Islet precursor cell (in vitro differentiated cells): ENCODE measurements around the gene MRPL55.
A peak's percentile ranks its signal among the peaks of the same experiment; 100 is the strongest.

Source experiments
- DNase-seq: peaks from one replicate; pipeline ENCODE4 v3.0.0-alpha.2; 2018

Gene MRPL55

DNA sequence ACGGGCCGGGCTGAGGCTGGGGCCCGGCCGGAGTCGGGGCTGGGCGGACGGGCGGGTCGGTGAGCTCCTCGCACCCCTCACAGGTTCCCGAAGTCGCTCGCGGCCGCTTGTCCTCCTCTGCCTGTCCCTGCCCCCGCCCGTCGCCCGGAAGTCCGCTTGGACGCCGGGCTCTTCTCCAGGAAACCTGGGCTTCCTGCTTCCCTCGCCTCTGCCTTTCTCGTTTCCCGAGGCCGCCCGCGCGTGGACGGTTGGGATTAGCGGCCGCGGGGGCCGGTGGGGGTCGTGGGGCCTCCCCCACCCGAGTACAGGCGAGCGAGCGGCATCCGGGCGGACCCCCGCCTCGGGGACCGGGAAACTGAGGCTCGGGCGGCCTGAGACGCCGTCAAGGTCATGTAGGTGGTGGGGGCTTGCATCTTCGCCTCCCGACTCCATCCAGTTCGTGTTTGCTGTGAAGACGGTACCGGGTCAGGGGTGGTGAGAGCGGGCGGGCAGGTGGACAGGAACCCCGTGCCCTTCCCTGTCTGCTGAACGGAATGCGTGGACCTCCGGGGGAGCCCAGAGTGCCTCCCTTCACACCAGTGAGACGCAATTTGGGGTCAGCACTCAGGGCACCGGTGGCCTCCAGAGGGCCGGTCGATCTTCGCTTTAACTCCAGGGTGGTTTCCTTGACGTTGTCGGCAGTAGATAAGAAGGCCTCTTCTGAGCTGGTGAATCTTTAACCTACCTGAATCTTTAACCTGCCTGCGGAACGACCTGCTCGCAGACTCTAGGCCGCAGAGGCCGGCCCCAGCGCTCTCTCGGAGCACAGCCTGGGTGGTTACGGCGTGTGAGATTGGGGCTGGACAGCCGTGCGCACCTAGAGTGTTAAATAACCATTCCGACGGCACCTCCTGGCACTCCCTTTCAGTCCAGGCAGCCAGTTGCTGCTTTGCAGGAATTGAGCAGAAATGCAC lies 25.9 kb downstream of the MRPL55 start:
- no peak for DNase-seq

- DNase-seq: peak; percentile 95
Measured at GRCh38 chr1:228082214-228082917, 26.7 kb downstream of the MRPL55 start, which contains the start of gene ARF1. Gene ARF1 (plus strand): TSS chr1:228082708. CDS start chr1:228097115, 14,407 bp downstream.

- no peak for DNase-seq
Measured at GRCh38 chr1:228081578-228082213, 27.4 kb downstream of the MRPL55 start.

- no peak for DNase-seq
Measured at GRCh38 chr1:228081144-228081543, 28.0 kb downstream of the MRPL55 start.

- DNase-seq: no peak
Measured at GRCh38 chr1:228079601-228080263, 29.4 kb downstream of the MRPL55 start.

GRCh38 chr1:228079013-228079412 lies 30.1 kb downstream of the MRPL55 start:
- peak; percentile 40 for DNase-seq

DNA sequence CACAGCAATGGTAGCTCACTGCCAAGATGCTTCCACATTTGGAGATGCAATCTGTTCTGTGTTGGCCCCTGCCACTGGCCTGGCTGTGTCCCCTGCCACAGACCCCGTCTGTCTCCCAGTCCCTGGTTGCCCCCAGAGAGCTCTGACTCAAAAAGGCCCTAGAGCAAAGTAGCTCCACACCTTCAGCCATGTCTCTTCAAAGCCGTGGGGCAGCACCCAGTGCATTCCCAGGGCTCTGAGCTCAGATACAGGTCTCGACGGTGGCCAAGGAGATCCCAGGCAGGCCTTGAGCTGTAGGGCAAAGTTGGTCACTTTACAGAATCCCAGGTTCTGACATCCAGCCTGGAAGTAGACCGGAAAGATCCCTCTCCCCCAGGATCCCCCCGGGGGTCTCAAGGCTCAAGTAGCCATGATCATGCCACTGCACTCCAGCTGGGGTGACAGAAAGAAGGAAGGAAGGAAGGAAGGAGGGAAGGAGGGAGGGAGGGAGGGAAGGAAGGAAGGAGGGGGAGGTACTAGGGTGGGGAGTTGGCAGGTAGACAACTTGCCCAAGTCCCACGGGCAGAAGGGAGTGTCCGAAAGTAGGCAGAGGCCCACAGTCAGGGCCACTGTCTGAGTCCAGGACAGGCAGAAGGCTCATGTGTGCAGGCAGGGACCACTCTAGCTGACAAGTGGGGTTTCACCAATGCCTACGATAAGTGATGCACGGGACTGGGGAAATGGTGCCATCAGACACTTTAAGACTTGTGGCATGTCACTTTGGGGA lies 31.4 kb downstream of the MRPL55 start:
- DNase-seq: peak; percentile 51

- DNase-seq: no peak
Measured at GRCh38 chr1:228076796-228077430, 32.2 kb downstream of the MRPL55 start.

GRCh38 chr1:228075801-228076271 lies 33.3 kb downstream of the MRPL55 start:
- DNase-seq: no peak

DNA sequence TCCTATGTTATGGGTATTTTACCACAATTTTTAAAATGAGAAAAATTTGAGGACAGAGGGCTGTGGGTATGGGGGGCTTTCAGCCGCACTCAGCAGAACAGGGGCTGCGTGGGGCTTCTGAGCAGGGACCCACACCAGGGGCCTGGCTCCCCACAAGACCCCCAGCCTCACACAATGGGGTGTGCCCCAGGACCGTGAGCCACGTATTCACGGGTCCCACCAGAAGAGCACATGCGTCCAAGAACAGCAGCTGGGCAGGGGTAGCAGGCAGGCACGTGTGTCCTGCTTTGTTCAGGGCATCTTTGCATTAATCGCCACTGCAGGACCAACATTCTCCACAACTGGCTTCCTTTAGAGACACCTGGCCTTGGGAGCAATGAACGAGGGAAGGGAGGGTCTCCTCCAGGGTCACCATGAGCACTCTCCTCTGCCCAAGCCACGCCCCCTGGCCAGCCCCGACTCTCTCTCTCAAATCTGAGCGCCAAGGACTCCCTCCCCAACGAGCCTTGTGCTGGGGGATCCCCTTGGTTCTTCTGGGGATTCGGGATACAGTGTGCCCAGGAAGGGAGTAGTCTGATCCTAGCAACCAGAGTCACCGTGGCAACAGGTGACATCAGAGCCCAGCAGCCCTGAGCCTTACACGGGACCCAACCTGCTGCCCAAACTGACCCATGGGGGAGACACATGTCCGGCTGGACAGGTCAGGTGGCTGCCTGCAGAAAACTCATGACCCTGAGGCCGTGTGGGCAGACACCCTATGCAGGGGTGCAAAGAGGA lies 34.0 kb downstream of the MRPL55 start:
- no peak for DNase-seq

DNA sequence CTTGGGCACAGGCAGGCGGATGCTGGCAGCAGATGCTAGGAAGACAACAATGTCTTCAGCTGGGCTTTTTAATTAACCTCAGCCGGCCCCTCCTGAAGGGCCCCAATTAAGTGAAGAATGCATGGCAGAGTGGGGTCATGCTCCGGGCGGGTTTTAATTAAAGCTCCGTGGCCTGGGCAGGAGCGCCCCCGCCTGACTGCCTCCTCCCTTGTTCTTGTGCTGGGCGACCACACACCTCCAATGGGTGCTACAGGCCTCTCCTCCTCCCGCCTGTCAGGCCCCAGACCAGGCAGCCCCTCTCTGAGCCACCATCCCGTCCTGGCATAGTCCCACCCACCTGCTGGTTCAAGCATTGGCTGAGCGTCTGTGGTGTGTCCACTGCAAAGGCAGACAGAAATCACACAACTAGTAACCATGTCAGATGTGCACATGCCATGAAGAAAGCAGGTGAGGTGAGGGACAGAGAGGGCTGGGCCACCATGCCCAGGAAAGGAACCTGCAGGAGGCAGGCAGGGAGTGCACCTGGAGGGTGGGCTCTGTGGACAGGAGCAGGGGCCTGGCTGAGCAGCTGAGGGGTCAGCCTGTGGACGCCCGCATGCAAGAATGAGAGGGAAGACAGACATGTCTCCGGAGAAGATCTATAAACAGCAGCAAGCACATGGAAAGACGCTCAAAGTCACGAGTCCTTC lies 35.1 kb downstream of the MRPL55 start:
- DNase-seq: peak; percentile 67

GRCh38 chr1:228073061-228073856 lies 35.8 kb downstream of the MRPL55 start:
- DNase-seq: no peak

GRCh38 chr1:228072658-228073043 lies 36.4 kb downstream of the MRPL55 start:
- DNase-seq: no peak

DNA sequence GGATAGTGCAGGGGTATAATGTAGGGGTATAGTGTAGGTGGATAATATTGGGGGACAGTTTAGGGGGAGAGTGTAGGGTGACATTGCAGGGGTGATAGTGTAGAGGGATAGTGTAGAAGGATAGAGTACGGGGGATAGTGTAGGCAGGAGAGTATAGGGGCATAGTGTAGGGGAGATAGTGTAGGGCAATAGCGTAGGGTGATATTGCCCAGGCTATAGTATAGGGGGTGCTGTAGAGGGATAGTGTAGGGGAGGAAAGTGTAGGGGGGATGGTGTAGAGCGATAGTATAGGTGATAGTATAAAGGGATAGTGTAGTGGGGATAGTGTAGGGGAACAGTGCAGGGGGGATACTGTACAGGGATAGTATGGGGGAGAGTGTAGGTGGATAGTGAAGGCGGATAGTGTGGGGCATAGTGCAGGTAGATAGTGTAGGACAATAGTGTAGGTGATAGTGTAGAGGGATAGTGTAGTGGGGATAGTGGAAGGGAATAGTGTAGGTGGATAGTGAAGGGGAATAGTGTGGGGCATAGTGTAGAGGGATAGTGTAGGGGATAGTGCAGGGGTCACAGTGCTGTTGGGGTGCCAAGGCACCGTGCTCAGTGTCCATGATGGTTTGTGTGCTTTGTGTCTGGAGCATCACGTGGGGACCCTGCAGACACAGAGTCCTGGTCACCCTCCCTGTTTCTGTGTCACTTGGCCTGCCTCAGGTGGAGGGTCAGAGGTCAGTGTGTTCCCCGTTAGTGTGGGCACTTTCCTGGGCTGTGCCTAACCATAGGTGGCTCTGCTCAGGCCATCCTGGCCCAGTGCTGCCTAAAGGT lies 37.1 kb downstream of the MRPL55 start:
- no peak for DNase-seq

GRCh38 chr1:228070851-228071250 lies 38.2 kb downstream of the MRPL55 start:
- DNase-seq: no peak

- no peak for DNase-seq
Measured at GRCh38 chr1:228070173-228070572, 38.9 kb downstream of the MRPL55 start.

- no peak for DNase-seq
Measured at GRCh38 chr1:228068359-228068758, 40.7 kb downstream of the MRPL55 start.
